Activated naive CD8-positive, alpha-beta T cell treated with anti-CD3 and anti-CD28 coated beads, Interleukin-2, amount 10 ng/mL, durations not matched to agents 7 days and 5 days (primary cell): ENCODE measurements around the gene AQP6. TPM values are rescaled to one million over a fixed set of nuclear protein-coding genes. Genes with fewer than 3 reads are reported as not detected.

Experiments used
- ATAC-seq: fragments of 150-1000 bp; cut with Tn5 transposase; one replicate; pipeline ENCODE4 v1.10.0; 2021; ENCODE audit warnings: low read depth, moderate library complexity
- POLR2A ChIA-PET: fragments of 350-600 bp; sonication (Branson Sonifier 250); formaldehyde crosslinking; loops from one replicate; lab custom pipeline; 2021; ENCODE audit warnings: antibody characterized with exemption; lab: Charles Lee
- DNase-seq: peaks from one replicate; pipeline ENCODE4 v3.0.0; 2021
- H3K27ac Mint-ChIP-seq: one replicate; pipeline ENCODE4 v1.8.0; 2022; ENCODE audit warnings: mild to moderate bottlenecking, mixed read lengths
- H3K27me3 Mint-ChIP-seq: one replicate; pipeline ENCODE4 v1.8.0; 2022; ENCODE audit warnings: mild to moderate bottlenecking, moderate library complexity, mixed read lengths
- H3K36me3 Mint-ChIP-seq: one replicate; pipeline ENCODE4 v1.8.0; 2021; ENCODE audit warnings: mild to moderate bottlenecking, mixed read lengths
- H3K4me1 Mint-ChIP-seq: one replicate; pipeline ENCODE4 v1.8.0; 2021; ENCODE audit warnings: mixed read lengths
- H3K4me3 Mint-ChIP-seq: one replicate; pipeline ENCODE4 v1.8.0; 2022; ENCODE audit warnings: mild to moderate bottlenecking, moderate library complexity, mixed read lengths
- H3K9me3 Mint-ChIP-seq: one replicate; pipeline ENCODE4 v1.8.0; 2021; ENCODE audit warnings: mixed read lengths
- total RNA-seq, 2 experiments: library from RNA; stranded (reverse); gene quantifications; one replicate each; pipeline ENCODE4 v1.2.3, GENCODE V29; 2021

Gene AQP6
- total RNA-seq, 2 experiments from 2014 or later = not detected

DNA sequence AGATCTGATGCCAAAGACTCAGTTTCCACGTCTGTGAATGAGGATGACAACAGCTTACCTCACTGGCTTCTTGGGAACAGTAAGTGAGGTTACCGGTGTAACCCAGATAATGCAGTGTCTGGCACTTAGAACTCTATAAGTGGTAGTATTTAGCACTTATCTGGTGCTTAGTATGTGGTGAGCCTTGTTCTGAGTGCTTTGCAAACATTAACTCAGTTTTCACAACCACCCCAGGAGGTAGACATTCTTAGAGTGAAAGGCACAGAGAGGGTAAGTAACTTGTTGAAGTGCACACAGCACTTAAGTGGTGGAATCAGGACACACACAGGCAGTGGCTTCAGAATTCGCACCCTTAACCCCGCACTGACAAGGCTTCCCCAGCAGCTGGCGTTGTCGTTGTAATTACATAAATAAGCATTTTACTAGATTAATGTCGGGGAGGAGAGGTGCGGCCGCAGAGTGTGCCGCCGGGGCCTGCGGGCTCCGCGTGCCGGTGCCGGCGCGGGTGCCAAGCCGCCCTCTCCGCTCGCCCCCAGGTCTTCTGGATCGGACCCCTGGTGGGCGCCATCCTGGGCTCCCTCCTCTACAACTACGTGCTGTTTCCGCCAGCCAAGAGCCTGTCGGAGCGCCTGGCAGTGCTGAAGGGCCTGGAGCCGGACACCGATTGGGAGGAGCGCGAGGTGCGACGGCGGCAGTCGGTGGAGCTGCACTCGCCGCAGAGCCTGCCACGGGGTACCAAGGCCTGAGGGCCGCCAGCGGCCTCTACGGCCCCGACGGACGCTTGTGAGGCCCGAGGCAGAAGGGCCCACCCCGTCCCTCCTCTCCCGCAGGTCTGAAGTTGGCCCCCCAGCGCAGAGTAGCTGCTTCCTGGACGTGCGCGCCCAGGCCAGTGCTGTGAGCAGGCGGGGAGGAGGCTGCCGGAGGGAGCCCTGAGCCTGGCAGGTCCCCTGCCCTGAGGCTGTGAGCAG, 17.6 kb upstream of the AQP6 start:
- no peak overlapping the region for H3K27ac Mint-ChIP-seq
- no peak overlapping the region for H3K4me3 Mint-ChIP-seq
- H3K4me1 Mint-ChIP-seq = no peaks in the 10 kb centered on the region
- ATAC-seq = no peak
- no peaks in the 10 kb centered on the region for H3K9me3 Mint-ChIP-seq
- H3K36me3 Mint-ChIP-seq = no peaks in the 10 kb centered on the region
- POLR2A ChIA-PET = no interaction called here
- DNase-seq = no peak
- peaks cover 66% of the 10 kb centered on the region for H3K27me3 Mint-ChIP-seq

DNA sequence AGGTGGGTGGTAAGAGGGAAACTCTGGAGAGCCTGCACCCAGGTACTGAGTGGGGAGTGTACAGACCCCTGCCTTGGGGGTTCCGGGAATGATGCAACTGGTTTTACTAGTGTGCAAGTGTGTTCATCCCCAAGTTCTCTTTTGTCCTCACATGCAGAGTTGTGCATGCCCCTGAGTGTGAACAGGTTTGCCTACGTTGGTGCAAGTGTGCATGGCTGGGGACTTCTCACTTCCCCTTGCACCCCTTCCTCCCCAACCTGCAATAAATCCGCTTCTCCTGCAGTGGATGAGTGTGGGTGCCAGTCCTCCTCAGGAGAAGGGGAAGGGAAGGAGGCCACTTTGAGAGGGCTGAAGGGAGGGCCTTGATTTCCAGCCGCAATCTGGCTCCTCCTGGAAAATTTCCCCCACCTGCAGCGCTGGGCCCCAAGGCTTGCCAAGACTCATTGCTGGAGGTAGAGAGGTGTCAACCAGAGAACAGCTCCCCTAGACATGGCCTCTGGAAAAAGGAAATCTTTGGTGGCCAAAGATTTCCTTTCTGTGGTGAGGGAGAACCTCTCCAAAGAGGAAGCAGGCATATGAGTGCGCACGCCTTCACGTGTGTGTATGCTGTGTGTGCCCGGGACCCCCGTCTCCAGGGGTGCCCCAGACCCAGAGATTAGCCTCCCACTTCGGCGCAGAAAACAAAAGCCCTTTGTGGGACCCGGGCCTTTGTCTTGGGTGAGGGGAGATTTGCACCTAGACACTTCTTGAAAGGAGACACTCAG, 16.7 kb upstream of the AQP6 start:
- Mint-ChIP-seq H3K27ac (no peak overlapping the region), H3K4me1 (peaks cover 4% of the 10 kb centered on the region), H3K4me3 (no peak overlapping the region), H3K9me3 (no peaks in the 10 kb centered on the region), H3K36me3 (no peaks in the 10 kb centered on the region), H3K27me3 (peaks cover 75% of the 10 kb centered on the region)
- POLR2A ChIA-PET = no interaction called here
- DNase-seq (no peak), ATAC-seq (no peak)

DNA sequence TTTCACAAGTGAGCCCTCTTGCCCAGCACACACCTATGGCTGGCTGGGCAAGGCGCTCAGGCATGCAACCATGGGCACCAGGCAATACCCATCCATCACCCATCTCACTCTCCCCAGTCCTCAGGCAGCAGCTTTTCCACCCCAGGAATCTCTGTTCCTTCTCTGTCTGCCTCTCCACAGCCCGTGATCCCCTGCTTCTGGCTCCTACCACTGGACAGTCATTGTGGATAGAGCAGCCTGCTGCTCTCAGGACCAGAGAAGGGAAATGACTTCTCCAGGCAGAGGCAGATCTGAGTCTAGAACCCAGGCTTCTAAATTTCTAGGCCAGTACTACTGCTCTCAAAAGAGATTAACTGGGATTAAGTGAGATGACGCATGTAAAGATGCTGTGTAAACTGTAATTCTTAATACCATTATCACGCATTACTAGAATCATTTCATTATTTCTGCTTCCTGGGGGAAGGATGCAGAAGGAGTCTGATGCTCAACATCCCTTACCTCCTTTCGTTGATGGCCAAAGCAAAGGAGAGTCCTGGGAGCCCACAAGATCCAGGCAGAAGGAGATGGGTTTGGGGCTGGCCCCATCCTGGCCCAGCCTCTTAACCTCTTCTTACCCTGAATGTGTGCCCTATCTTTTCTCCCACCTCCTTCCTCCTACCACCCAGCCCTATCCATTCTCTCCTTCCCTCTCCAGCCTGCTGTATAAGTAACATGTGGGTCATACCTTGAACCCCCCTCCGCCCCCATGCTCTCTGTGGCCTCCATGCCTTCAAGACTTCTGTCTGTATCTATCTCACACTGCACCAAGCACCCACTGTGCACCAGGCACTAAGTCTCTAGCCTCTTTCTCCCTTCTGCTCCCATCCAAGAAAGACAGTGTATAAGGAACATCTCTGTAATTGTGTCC, 15.8 kb upstream of the AQP6 start:
- no peak overlapping the region for H3K4me3 Mint-ChIP-seq
- no peak overlapping the region for H3K27ac Mint-ChIP-seq
- peaks cover 76% of the 10 kb centered on the region for H3K27me3 Mint-ChIP-seq
- H3K9me3 Mint-ChIP-seq = no peaks in the 10 kb centered on the region
- POLR2A ChIA-PET = no interaction called here
- peaks cover 4% of the 10 kb centered on the region for H3K4me1 Mint-ChIP-seq
- no peaks in the 10 kb centered on the region for H3K36me3 Mint-ChIP-seq
- ATAC-seq (no peak), DNase-seq (no peak)

DNA sequence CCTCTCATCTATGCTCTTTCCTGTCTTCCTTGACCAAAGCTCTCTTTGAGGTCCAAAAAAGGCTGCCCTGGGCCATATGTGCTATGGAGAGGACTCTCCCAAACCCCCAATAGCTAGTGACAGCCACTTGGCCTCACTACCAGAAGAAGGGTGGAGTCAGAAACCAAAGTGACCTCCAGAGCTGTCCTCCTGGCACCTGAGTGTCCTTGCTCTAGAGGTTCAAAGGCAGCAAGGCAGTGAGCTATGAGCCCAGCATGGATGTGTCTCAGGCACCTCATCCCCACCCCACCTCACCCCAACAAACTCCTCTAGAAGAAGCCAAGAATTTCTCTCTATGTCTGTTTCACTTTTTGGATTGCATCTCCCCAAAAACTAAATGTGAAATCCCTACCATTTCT, 15.2 kb upstream of the AQP6 start:
- Mint-ChIP-seq H3K36me3 (no peaks in the 10 kb centered on the region), H3K4me3 (no peak overlapping the region), H3K27ac (no peak overlapping the region), H3K9me3 (no peaks in the 10 kb centered on the region), H3K4me1 (peaks cover 4% of the 10 kb centered on the region), H3K27me3 (peaks cover 82% of the 10 kb centered on the region)
- ATAC-seq = no peak
- no peak for DNase-seq
- POLR2A ChIA-PET = no interaction called here

DNA sequence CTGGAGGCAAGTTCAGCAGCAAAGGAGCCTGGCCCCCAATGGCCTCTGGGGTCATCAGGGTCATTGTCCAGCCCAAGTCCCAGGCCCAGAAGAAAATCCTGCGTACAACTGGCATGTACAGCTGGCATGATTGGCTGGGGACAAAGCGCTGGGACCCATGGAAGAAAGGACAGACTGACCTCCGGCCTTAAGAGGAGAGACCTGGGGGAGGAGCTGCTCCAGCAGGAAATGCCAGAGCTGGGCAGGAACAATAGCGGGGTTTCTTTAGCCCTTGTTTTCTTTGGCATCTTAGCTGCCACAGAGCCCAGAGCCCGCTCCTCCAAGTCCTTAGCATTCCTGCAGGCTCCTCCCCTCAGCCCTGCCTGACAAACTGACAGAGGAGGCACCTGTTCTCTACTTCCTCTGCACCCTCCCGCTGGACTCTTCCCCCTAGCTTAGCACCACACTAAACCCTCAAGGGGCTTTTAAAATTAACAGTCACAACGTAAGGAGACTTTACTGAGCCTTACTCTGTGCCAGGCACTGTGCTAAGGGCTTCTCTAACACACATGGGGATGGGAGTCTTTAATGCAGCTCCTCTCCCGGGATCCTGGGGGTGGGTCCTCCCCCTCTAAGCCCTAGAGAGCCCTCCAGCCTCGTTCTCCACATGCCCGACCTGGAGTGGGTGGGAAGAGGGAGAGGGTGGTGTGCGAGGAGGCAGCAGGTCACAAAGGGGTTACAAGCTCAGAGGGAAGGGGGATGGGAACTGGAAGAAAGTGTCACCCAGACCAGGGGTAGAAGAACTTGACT, 12.9 kb upstream of the AQP6 start:
- no peaks in the 10 kb centered on the region for H3K36me3 Mint-ChIP-seq

DNA sequence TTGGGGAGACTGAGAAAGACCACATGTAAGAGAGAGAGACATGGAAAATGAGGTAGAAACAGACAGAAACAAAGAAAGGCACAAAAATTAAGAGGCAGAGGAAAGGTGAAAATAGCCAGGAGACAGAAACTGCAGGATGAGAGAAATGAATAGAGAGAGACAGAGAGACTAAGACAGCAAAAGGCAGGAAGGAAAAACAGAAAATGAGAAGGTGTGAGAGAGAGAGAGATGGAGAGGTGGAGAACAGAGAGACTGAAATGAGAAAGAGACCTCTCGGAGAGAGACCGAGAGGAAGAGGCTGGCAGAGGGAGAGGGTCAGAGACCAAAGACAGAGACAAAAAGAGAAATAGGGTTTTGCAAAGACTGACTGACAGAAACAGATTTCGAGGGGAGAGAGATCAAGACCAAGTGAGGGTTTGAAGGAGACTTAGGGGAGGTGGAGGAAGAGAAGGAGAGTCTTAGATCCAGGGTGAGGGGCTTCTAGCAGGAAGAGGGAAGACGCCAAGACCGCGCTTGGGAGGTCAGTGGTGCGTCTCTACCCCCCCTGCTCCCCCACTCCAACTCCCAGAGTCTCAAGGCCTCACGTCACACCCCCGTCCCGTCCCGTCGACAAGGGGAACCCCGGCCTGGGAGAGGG, 12.2 kb upstream of the AQP6 start:
- Mint-ChIP-seq H3K36me3 (no peaks in the 10 kb centered on the region), H3K9me3 (no peaks in the 10 kb centered on the region), H3K4me1 (peaks cover 4% of the 10 kb centered on the region), H3K4me3 (peak overlapping the region; percentile 5), H3K27me3 (peaks cover 79% of the 10 kb centered on the region), H3K27ac (no peak overlapping the region)
- DNase-seq (no peak), ATAC-seq (no peak)
- POLR2A ChIA-PET = no interaction called here

More for the DNA sequence above, 12.9 kb upstream of the AQP6 start:
- Mint-ChIP-seq H3K4me1 (peaks cover 4% of the 10 kb centered on the region), H3K27me3 (peaks cover 81% of the 10 kb centered on the region), H3K27ac (no peak overlapping the region), H3K9me3 (no peaks in the 10 kb centered on the region), H3K4me3 (no peak overlapping the region)
- DNase-seq (no peak), ATAC-seq (no peak)
- POLR2A ChIA-PET = no interaction called here

DNA sequence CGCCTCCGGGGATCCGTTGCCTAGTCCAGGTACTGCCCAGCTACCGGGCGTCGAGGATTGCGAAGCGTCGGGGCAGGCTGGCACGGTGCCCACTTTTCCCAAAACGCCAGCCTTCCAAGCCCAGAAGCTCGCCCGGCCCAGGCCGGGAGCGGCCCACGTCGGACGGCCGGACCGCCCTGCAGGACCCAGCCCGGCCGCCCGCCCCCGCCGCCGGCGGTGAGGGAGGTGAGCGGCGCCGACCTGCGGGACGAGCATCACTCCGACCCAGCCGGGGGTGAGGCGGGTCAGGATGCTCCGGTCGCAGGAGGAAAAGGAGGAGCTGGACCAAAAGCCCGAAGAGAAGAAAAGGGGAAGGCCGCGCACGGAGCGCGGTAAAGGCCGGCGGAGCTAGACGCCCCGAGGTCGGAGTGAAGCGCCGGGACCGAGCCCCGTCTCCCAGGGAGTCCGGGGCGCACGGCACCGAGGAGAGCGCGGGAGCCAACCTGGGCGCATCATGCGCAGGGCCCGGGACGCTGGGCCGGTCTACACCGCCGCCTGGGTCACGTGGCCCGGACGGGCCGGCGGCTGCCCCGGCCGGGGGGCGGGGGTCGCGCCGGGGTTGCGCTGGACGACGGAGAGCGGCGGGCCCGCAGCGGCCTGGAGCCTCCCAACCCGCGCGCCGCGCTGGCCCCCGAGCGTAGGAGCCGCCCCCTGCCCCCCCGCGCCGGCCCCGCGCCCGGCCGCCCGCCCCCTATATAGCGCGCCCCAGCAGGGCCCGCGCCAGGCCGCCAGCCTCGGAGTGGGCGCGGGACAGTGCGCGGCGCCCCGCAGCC, 11.4 kb upstream of the AQP6 start, which contains the start of gene AQP5:
Gene AQP5, plus strand, starts transcription at position 762 of the 812 bp plus-strand sequence. CDS start 146 bp downstream, outside the sequence.
- Mint-ChIP-seq H3K4me1 (peaks cover 4% of the 10 kb centered on the region), H3K9me3 (no peaks in the 10 kb centered on the region), H3K27ac (no peak within 1 kb of the TSS), H3K4me3 (peak within 1 kb of the TSS; percentile 5), H3K36me3 (no peaks in the 10 kb centered on the region), H3K27me3 (peaks cover 78% of the 10 kb centered on the region)
- DNase-seq (no peak), ATAC-seq (no peak)
- POLR2A ChIA-PET = interaction anchor here (0.5 kb wide), 1 partner anchor 383 kb away, joined by 5 read pairs; no protein-coding TSS in a partner anchor

DNA sequence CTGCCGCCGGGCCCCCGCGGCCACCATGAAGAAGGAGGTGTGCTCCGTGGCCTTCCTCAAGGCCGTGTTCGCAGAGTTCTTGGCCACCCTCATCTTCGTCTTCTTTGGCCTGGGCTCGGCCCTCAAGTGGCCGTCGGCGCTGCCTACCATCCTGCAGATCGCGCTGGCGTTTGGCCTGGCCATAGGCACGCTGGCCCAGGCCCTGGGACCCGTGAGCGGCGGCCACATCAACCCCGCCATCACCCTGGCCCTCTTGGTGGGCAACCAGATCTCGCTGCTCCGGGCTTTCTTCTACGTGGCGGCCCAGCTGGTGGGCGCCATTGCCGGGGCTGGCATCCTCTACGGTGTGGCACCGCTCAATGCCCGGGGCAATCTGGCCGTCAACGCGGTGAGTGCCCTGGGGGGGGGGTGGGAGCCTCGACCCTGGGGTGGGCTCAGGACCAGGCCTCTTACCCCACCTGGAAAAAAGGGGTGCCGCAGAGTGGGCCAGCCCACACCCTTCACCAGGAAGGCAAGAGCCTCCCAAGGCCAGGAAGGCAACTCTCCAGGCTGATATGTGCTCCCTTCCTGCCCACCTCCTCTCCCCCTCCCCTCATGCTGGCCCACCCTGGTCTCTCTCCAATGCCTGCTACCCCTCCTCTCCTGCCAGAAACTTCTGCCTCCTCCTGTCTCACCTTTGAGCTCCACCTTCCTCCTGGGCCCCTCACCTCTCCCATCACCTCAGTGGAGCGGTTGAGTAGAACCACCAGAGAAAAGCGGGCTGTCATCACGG, 10.6 kb upstream of the AQP6 start:
- H3K9me3 Mint-ChIP-seq = no peaks in the 10 kb centered on the region
- no peak overlapping the region for H3K27ac Mint-ChIP-seq
- peaks cover 73% of the 10 kb centered on the region for H3K27me3 Mint-ChIP-seq
- POLR2A ChIA-PET = interaction anchor here (0.5 kb wide), 1 partner anchor 382 kb away, joined by 5 read pairs; no protein-coding TSS in a partner anchor
- H3K4me1 Mint-ChIP-seq = peaks cover 7% of the 10 kb centered on the region
- no peak for DNase-seq
- no peak overlapping the region for H3K4me3 Mint-ChIP-seq
- H3K36me3 Mint-ChIP-seq = no peaks in the 10 kb centered on the region
- no peak for ATAC-seq

DNA sequence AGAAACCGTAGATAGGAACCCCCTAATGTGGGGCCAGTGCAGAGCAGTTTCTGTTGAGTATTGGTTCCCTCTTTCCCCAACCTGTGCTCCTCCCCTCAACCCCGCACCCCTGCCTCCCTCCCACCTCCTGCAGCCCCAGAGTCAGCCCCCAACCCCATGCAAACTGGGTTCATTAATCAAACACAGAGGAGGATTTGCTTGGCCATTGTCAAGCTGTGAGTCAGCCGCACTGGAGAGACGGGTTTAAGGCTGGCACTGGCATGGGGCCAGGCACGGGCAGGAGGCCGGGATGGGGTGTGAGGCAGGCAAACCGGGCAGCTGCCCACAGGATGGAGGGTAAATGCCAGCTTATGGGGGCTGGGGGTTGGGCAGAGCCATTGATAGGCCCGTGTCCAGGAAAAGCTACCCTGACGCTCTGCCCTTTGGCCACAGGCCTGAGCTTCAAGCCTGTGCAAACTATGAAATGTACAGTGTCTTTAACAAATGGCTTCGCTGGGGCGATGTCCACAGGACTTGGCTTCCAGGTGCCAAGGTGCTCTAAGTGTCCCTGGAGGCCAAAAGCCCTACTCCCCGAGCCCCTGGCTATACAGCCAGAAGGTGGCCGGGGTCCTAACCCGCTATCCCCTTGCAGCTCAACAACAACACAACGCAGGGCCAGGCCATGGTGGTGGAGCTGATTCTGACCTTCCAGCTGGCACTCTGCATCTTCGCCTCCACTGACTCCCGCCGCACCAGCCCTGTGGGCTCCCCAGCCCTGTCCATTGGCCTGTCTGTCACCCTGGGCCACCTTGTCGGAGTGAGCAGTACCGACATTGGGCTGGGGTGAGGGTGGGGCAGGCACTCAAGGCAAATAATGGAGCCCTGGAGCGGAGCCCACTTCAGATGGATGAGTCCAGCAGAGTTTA, 9.6 kb upstream of the AQP6 start:
- DNase-seq (no peak), ATAC-seq (no peak)
- POLR2A ChIA-PET = no interaction called here
- H3K9me3 Mint-ChIP-seq = no peaks in the 10 kb centered on the region
- H3K36me3 Mint-ChIP-seq = no peaks in the 10 kb centered on the region
- no peak overlapping the region for H3K27ac Mint-ChIP-seq
- no peak overlapping the region for H3K4me3 Mint-ChIP-seq
- H3K27me3 Mint-ChIP-seq = peaks cover 65% of the 10 kb centered on the region
- peaks cover 8% of the 10 kb centered on the region for H3K4me1 Mint-ChIP-seq
